ENCODE measurements around the gene MAD2L1BP. TPM values are rescaled to one million over a fixed set of nuclear protein-coding genes. Genes with fewer than 3 reads are reported as not detected.
"Not testable (repeated sequence)": the region's sequence is repeated elsewhere in the genome, so short reads cannot be mapped to it uniquely, and the experiment has no call there.

Gene MAD2L1BP
- total RNA-seq, 2 experiments from 2014 or later, result 29.0 to 31.7 TPM

DNA sequence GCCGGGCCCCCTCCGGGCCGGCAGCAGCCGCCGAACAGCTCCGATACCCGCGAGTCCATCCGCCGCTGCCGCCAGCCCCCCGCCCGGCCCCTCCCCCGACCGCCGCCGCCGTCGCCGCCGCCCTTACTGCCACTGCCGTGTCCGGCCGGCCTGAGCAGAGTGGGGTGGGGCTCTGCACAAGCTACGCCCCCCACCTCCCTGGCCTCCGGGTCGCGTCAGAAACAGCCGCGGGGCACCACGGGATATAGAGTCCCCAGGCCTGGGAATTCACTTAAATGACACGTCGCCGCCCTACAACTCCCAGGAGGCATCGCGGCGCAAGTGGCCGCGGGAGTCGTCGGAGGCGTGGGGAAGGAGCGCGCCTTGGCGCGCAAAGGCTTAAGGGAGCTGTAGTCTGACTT, 6.5 kb upstream of the MAD2L1BP start, which contains the start of gene GTPBP2:
GTPBP2 (minus strand) TSS at position 161 of the 401 bp plus-strand sequence; CDS start at position 59, 102 bp downstream.
- TF ChIP-seq, protein P1, sequence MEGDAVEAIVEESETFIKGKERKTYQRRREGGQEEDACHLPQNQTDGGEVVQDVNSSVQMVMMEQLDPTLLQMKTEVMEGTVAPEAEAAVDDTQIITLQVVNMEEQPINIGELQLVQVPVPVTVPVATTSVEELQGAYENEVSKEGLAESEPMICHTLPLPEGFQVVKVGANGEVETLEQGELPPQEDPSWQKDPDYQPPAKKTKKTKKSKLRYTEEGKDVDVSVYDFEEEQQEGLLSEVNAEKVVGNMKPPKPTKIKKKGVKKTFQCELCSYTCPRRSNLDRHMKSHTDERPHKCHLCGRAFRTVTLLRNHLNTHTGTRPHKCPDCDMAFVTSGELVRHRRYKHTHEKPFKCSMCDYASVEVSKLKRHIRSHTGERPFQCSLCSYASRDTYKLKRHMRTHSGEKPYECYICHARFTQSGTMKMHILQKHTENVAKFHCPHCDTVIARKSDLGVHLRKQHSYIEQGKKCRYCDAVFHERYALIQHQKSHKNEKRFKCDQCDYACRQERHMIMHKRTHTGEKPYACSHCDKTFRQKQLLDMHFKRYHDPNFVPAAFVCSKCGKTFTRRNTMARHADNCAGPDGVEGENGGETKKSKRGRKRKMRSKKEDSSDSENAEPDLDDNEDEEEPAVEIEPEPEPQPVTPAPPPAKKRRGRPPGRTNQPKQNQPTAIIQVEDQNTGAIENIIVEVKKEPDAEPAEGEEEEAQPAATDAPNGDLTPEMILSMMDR (IDR thresholded peaks at IDR 0.05), result no peak
- DNase-seq (peak; percentile 99), ATAC-seq (peak; percentile 84)
- Mint-ChIP-seq H3K36me3 (ENCODE audit: low read depth) (peaks cover 27% of the 10 kb centered on the region), H3K4me3 (peak within 1 kb of the TSS; percentile 98), H3K27me3 (no peaks in the 10 kb centered on the region), H3K9me3 (no peaks in the 10 kb centered on the region), H3K27ac (peak within 1 kb of the TSS; percentile 100), H3K4me1 (ENCODE audit: low read depth) (peaks cover 23% of the 10 kb centered on the region)
- ChIA-PET CTCF (interaction anchor here (0.9 to 2.5 kb wide), 6 partner anchors 20 to 450 kb away, joined by 4 to 17 read pairs (median 6); partner anchors contain the start of genes DNPH1 and VEGFA), POLR2A (interaction anchor here (0.8 to 2.2 kb wide), 10 partner anchors 9 to 145 kb away, joined by 3 to 10 read pairs (median 4); partner anchors contain the start of genes POLH, VEGFA and XPO5)
- intact Hi-C loops (cut with micrococcal nuclease), result no loop called here

DNA sequence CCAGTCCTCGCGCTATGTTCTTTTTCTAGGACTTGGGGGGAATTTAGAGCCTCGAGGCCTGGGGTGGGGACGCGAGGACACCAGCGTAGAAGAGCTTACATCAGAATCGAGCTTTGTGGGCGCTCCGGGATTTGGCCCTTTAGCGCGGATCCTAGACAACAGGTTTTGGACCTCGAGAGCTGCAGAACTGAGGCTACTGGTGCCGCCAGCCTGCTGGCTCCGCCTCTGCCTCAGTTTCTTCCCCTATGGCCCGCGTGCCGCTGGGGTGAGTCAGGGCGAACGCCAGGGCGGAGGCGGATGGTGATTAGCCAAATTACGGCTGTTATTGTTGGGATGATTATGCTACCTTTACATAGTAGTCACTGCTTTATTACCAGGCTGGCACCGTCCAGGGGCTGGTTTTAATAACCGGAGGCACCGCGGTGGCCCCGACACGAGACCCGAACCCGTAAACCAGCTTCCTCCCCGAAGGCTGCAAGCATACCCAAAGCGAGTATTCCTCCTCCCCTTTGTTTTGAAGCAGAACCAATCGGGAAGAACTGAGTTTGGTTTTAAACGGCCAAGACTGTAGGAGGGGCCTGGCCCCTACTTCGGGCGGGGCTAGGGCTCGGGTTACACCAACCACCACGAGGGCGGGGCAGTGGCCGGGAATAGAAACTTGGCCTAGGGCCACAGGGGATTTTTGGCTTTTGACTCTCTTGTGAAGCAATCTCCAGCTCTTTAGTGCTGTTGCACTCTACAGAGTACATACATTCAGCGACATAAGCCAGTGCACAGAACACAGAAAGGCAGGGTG, 5.9 kb upstream of the MAD2L1BP start:
- ChIA-PET CTCF (interaction anchor here (0.9 to 2.5 kb wide), 7 partner anchors 16 to 450 kb away, joined by 4 to 17 read pairs (median 5); partner anchors contain the start of genes DNPH1 and VEGFA), POLR2A (interaction anchor here (0.7 to 2.2 kb wide), 14 partner anchors 9 to 152 kb away, joined by 3 to 10 read pairs (median 4); partner anchors contain the start of genes POLH, TJAP1, VEGFA and XPO5)
- peak overlapping the region; percentile 100 for H3K27ac Mint-ChIP-seq
- TF ChIP-seq, protein P1 (IDR thresholded peaks at IDR 0.05), result no peak
- DNase-seq, result peak; percentile 97
- peak overlapping the region; percentile 98 for H3K4me3 Mint-ChIP-seq
- H3K27me3 Mint-ChIP-seq, result no peaks in the 10 kb centered on the region
- peak; percentile 76 for ATAC-seq
- H3K9me3 Mint-ChIP-seq, result no peaks in the 10 kb centered on the region
- intact Hi-C loops (cut with micrococcal nuclease), result no loop called here
- H3K36me3 Mint-ChIP-seq (ENCODE audit: low read depth), result peaks cover 23% of the 10 kb centered on the region
- H3K4me1 Mint-ChIP-seq (ENCODE audit: low read depth), result peaks cover 24% of the 10 kb centered on the region

DNA sequence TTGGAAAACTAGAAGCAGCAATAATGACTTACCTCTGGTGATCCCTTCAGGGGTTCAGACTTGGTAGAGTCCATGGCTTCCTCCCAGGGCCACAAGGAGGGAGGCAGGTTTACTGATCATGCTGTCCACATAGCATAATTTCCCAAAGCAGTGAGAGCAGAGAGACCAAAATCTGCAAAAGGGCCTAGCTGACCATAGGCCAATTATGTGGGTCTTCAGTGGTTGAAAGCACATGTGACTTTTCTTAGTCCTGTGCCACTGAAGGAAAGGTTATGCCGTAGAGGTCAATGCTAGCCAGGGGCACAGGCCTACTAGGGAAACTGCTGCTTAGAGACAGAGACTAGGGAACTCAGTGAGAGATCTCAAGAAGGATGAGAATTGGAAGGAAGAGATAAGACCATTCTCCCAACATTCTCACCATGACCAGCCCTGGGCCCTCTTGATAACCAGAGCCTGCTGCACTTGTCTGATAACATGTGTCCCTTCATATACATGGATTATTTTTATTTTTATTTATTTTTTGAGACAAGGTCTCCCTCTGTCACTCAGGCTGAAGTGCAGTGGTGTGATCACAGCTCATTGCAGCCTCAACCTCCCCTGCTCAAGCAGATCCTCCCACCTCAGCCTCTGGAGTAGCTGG, 4.5 kb upstream of the MAD2L1BP start:
- H3K9me3 Mint-ChIP-seq, result no peaks in the 10 kb centered on the region
- ChIA-PET CTCF (interaction anchor here (2.5 kb wide), 1 partner anchor 22 kb away, joined by 17 read pairs; no protein-coding TSS in a partner anchor), POLR2A (interaction anchor here (1.3 kb wide), 1 partner anchor 9 kb away, joined by 4 read pairs; no protein-coding TSS in a partner anchor)
- intact Hi-C loops (cut with micrococcal nuclease), result no loop called here
- peaks cover 33% of the 10 kb centered on the region for H3K4me1 Mint-ChIP-seq (ENCODE audit: low read depth)
- H3K36me3 Mint-ChIP-seq (ENCODE audit: low read depth), result peaks cover 15% of the 10 kb centered on the region
- ATAC-seq (no peak), DNase-seq (no peak)
- H3K27ac Mint-ChIP-seq, result peak overlapping the region; percentile 69
- H3K27me3 Mint-ChIP-seq, result no peaks in the 10 kb centered on the region
- H3K4me3 Mint-ChIP-seq, result peak overlapping the region; percentile 24
- TF ChIP-seq, protein P1 (IDR thresholded peaks at IDR 0.05), result no peak

DNA sequence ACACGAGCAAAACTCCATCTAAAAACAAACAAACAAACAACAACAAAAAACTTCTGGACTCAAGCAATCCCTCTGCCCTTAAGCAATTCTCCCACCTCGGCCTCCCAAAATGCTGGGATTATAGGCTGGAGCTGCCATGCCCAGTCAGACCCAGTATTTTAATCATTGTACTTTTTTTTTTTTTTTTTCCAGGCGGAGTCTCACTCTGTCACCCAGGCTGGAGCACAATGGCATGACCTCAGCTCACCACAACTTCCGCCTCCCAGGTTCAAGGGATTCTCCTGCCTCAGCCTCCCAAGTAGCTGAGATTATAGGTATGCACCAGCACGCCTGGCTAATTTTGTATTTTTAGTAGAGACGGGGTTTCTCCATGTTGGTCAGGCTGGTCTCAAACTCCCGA, 2.6 kb upstream of the MAD2L1BP start:
- intact Hi-C loops (cut with micrococcal nuclease); H3K27me3 Mint-ChIP-seq; H3K4me3 Mint-ChIP-seq; H3K9me3 Mint-ChIP-seq; ATAC-seq; H3K27ac Mint-ChIP-seq; DNase-seq: not testable (repeated sequence)
- POLR2A ChIA-PET, result interaction anchor here (0.7 to 1.3 kb wide), 2 partner anchors 12 to 15 kb away, joined by 3 to 5 read pairs; partner anchors contain the start of gene RSPH9
- CTCF ChIA-PET, result interaction anchor here (0.7 kb wide), 1 partner anchor 142 kb away, joined by 3 read pairs; no protein-coding TSS in a partner anchor
- H3K36me3 Mint-ChIP-seq (ENCODE audit: low read depth), result peaks cover 17% of the 10 kb centered on the region
- peaks cover 26% of the 10 kb centered on the region for H3K4me1 Mint-ChIP-seq (ENCODE audit: low read depth)

DNA sequence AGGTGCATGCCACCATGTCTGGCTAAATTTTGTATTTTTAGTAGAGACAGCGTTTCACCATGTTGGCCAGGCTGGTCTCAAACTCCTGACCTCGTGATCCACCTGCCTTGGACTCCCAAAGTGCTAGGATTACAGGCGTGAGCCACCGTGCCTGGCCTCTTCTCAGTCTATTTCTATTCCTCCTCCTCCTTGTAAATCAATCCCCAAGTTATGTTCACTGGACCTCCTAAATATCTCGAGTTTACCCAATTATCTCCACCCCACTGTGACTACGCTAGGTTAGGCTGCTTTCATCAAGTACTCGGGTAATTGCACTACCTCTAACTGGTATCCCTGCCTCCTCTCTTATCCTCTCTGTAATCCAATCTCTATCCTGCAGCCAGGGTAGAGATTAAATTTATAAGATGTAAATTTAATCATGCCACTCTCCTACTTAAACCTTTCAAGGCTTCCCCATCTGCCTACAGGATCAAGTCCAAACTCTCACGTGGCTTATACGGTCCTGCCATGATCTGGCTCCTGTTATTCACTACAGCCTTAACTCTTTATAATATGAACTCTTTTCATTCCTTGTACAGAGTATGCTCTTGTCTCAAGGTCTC, 837 bp upstream of the MAD2L1BP start:
- intact Hi-C loops (cut with micrococcal nuclease), result no loop called here
- TF ChIP-seq, protein P1 (IDR thresholded peaks at IDR 0.05), result no peak
- ATAC-seq, result no peak
- DNase-seq, result no peak
- ChIA-PET CTCF (interaction anchor here (1.0 to 1.1 kb wide), 4 partner anchors 31 to 444 kb away, joined by 3 to 4 read pairs (median 3); no protein-coding TSS in a partner anchor), POLR2A (interaction anchor here (0.7 to 2.6 kb wide), 5 partner anchors 12 to 127 kb away, joined by 3 to 15 read pairs (median 4); partner anchors contain the start of genes POLH and XPO5)
- peak overlapping the region; percentile 93 for H3K27ac Mint-ChIP-seq
- peaks cover 23% of the 10 kb centered on the region for H3K36me3 Mint-ChIP-seq (ENCODE audit: low read depth)
- peak overlapping the region; percentile 90 for H3K4me3 Mint-ChIP-seq
- H3K27me3 Mint-ChIP-seq, result no peaks in the 10 kb centered on the region
- peaks cover 29% of the 10 kb centered on the region for H3K4me1 Mint-ChIP-seq (ENCODE audit: low read depth)
- no peaks in the 10 kb centered on the region for H3K9me3 Mint-ChIP-seq
